Stimulated activated CD8-positive, alpha-beta memory T cell treated with anti-CD3 and anti-CD28 coated beads, Interleukin-7, amount 100 ng/mL, for 48 hours (primary cell): ENCODE results near the gene NCR2.

Source experiments
- DNase-seq, 2 donors: peaks; one replicate each; pipeline ENCODE4 v3.0.0-alpha.2; 2020; ENCODE audit warnings: low read depth in 1 of 2; ENCODE audit errors: extremely low read depth in 1 of 2

The NCR2 gene

GRCh38 chr6:41327177-41327576 is 8.2 kb upstream of the NCR2 start:
- DNase-seq: no peak

GRCh38 chr6:41331401-41332150 is 3.8 kb upstream of the NCR2 start:
- DNase-seq: no peak

GRCh38 chr6:41332241-41332640 is 3.2 kb upstream of the NCR2 start:
- DNase-seq: no peak

- DNase-seq: no peak
Measured at GRCh38 chr6:41332842-41333736, 2.3 kb upstream of the NCR2 start.

- no peak for DNase-seq
Measured at GRCh38 chr6:41334482-41335040, 847 bp upstream of the NCR2 start.

DNA sequence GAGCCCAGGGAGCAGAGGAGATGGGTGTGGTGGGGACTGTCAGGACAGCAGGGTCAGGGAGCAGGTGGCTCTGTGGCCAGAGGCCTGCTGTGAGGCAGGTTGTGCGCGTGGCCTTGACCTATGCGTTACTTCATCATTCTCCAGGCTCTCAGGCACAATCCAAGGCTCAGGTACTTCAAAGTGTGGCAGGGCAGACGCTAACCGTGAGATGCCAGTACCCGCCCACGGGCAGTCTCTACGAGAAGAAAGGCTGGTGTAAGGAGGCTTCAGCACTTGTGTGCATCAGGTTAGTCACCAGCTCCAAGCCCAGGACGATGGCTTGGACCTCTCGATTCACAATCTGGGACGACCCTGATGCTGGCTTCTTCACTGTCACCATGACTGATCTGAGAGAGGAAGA is 535 bp downstream of the NCR2 start:
- DNase-seq: no peak

DNA sequence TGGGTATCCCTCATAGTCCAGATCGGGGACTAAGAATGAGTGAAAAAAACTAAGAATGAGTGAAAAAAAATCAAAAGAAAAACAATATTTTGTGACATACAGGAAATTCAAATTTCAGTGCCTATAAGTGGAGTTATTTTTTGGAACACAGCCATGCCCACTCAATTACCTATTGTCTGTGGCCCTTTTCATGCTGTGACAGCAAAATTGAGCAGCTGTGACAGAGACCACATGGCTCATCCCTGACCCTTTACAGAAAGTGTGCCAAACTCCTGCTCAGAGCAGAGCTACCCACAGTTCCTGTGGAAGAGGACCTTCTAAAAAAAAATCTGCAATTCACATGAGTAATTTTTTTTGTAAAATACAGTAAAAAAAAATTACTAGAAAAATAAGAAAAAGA is 1.4 kb downstream of the NCR2 start:
- no peak for DNase-seq

DNA sequence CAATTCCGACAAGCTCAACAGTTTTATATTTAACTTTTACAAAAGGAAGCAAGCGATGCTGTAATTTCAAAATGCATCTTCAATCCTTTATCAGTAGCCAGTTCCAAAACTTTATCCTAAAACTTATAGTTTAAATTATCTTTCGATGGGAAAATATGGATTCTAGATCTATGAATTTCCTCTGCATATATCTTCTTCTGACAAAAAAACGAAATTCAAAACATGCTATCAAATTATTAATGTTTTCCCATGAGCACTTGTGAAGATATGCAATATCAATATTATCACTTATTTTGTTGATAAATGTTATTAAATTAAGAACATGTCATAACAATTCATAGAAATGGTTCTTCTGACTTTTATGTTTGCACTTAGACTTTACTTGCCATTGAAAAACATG is 2.3 kb downstream of the NCR2 start:
- no peak for DNase-seq

- no peak for DNase-seq
Measured at GRCh38 chr6:41338659-41339058, 3.3 kb downstream of the NCR2 start.

GRCh38 chr6:41341580-41341979 is 6.2 kb downstream of the NCR2 start:
- no peak for DNase-seq

DNA sequence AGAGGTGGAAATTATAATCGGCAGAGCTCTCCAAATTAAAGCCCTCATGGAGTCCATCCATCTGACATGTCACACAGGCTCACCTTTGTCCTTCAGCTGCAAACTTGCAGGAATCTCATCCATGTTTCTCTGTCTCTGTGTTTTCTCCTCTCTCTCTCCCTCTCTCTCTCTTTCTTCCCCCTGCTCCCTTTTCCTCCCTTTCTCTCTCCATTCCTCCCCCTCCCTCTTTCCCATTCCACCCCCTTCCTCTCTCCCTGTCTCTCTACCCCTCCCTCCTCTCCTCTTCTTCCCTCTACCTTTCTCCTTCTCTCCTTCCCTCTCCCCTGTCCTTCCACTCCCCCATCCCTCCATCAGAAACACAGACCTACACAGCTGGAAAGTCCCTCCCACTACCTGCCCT is 6.8 kb downstream of the NCR2 start:
- DNase-seq: no peak

GRCh38 chr6:41343641-41344187 is 8.3 kb downstream of the NCR2 start:
- DNase-seq: no peak

DNA sequence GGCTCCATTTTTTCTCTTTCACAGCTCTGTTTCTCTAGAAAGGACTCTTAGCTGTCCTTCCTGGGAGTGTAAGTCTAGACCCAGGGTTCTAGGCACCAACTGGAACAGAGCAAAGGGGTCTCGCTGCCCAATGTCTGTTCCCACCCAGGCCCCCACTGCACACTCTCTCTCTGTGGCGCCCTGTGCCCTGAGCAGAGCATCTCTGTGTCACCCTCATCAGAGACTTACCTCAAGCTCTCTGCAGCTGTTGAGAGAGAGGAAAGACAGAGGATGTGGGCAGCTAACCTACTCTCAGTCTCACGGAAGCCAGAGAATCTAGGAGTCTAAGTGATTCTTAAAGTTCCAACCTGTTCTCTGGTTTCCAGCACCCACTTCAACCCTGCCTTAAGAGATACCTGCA is 9.5 kb downstream of the NCR2 start:
- DNase-seq: no peak

GRCh38 chr6:41345901-41346300 is 10.5 kb downstream of the NCR2 start:
- no peak for DNase-seq

- no peak for DNase-seq
Measured at GRCh38 chr6:41346441-41346840, 11.0 kb downstream of the NCR2 start.

DNA sequence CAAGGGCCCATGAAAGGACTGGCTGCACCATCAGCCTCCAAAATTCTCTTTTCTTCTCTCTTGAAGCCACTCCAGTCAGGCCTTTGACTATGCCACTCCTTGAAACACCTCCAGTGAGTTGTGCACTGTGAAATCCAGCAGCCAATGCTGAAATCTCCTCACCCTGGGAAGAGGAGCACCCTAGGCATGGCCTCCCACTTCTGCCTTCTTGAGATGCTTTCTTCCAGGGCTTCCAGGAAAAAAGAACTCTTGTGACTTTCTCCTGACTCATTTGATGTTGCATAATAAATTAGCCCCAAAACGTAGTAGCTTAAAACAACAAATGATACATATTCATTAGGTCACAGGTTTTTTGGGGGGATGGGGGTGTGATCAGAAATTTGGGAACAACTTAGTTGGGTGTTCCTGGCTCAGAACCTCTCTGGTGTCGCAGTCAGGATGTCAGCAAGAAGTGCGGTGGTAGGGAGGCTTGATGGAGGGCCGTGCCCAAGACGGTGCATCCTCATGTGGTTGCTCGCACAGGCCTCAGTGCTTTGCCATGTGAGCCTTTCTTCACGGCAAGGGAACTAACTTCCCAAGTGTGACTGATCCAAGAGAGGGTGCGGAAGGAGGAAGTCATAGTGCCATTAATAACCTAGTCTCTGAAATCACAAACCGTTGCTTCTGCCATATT is 12.1 kb downstream of the NCR2 start:
- no peak for DNase-seq

- no peak for DNase-seq
Measured at GRCh38 chr6:41348934-41349333, 13.5 kb downstream of the NCR2 start.

DNA sequence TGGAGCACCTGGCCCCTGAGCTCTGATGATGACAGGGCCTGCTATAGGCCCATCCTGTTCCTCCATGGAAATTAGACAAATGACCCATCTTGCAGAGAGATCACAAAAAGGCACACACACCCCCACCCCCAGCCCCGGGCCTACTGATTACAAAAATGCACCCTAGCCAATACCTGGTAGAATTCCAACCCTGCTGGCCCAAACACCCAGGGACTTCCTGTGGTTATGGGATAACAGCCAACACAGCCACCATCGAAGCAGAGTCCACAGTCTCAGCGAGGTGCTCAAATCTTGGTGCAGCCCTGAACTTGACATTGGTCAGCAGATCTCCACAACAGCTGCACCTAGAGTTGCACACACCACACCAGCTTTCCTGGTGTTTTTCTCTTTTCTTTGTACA is 17.0 kb downstream of the NCR2 start:
- DNase-seq: no peak

DNA sequence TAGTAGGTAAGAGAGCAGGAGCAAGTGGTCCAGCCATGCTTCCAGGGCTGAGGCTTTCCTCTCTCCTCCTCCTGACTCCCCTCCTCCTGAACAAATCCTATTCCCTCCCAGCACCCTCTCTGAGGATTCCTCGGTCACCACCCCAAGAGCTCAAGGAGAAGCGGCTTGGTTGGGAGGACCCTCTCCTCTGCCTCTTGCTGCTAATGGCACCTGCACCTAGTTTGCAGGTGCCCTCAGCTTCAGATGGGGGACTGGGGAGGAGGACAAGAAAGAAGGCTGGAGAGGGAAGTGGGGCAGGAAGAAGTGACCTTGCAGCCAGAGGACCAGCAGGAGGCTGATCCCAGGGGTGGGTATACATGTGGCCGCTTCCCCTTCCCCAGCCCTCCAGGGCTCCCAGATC is 17.5 kb downstream of the NCR2 start:
- no peak for DNase-seq

DNA sequence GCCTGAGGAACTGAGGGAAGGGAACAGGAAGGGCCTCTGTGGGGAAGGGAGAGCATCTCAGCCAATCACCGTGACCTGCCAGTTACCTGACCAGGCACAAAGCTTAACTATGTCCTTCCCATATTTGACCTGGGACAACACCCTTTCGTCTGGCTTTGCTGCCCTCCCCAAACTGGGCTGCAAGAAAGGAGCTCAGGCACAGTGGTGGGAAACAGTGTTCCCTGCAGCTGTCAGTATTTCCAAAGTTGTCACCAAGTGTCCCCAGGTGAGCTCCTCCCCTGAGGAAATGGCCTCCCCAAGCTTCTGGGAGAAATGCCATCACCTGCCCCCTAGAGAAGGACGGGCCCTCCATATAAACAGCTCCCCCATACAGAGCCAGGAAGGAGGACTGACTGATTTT is 17.9 kb downstream of the NCR2 start:
- no peak for DNase-seq

DNA sequence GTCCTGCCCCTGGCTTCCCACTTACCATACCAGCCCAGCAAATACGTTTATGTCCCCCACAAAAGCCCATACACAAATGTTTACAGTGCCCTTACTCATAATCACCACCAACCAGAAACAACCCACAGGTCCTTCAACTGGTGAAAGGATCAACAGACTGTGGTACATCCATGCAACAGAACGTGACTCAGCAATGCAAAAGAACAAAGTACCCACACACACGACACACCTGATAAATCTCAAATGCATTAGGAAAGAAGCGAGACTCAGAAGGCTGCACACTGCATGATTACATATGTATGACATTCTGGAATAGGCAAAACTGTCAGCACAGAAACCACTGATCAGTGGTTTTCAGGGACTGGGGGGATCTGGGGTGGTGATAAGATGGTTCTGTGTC is 20.5 kb downstream of the NCR2 start:
- DNase-seq: no peak
